Epidermal melanocyte (primary cell): ENCODE results near the gene NEU2.

Source experiments
- DNase-seq: peaks from one replicate; pipeline ENCODE4 v3.0.0; 2011; ENCODE audit warnings: low spot score; ENCODE audit not compliant: insufficient read length

NEU2 gene

GRCh38 chr2:233032551-233033320, at the start of gene NEU2:
Gene NEU2, plus strand, starts transcription at chr2:233032672. Its CDS starts 0 bp downstream, at chr2:233032672.
- DNase-seq, result no peak

- no peak for DNase-seq
These were observed 49.4 kb upstream of the NEU2 start for GRCh38 chr2:232982926-232983668.

GRCh38 chr2:232983669-232984140, 48.8 kb upstream of the NEU2 start:
- no peak for DNase-seq

GRCh38 chr2:232984451-232985207, 47.8 kb upstream of the NEU2 start:
- DNase-seq, result no peak

- DNase-seq, result no peak
These were observed 46.3 kb upstream of the NEU2 start for GRCh38 chr2:232986155-232986554.

GRCh38 chr2:232993231-232993821, 39.1 kb upstream of the NEU2 start:
- no peak for DNase-seq

GRCh38 chr2:232994446-232994845, 38.0 kb upstream of the NEU2 start:
- DNase-seq, result no peak

GRCh38 chr2:232997749-232998665, 34.5 kb upstream of the NEU2 start:
- DNase-seq, result no peak

- DNase-seq, result no peak
These were observed 33.8 kb upstream of the NEU2 start for GRCh38 chr2:232998666-232998985.

- DNase-seq, result no peak
These were observed 33.1 kb upstream of the NEU2 start for GRCh38 chr2:232999354-232999753.

GRCh38 chr2:233000886-233001750, 31.4 kb upstream of the NEU2 start:
- DNase-seq, result no peak

GRCh38 chr2:233002829-233003657, 29.4 kb upstream of the NEU2 start:
- DNase-seq, result no peak

- no peak for DNase-seq
These were observed 28.6 kb upstream of the NEU2 start for GRCh38 chr2:233003658-233004555.

GRCh38 chr2:233005096-233005495, 27.4 kb upstream of the NEU2 start:
- no peak for DNase-seq

GRCh38 chr2:233006648-233007047, 25.8 kb upstream of the NEU2 start:
- DNase-seq, result no peak

GRCh38 chr2:233007270-233007669, 25.2 kb upstream of the NEU2 start:
- no peak for DNase-seq

- no peak for DNase-seq
These were observed 24.7 kb upstream of the NEU2 start for GRCh38 chr2:233007739-233008138.

GRCh38 chr2:233009661-233010060, 22.8 kb upstream of the NEU2 start:
- no peak for DNase-seq
